OCI-M2 (cell line): ENCODE measurements around the gene PATJ.
"Not testable (repeated sequence)": the region's sequence is repeated elsewhere in the genome, so short reads cannot be mapped to it uniquely, and the experiment has no call there.

Experiments
- DNase-seq: peaks from one replicate; lab custom pipeline; 2025; ENCODE audit not compliant: unreplicated experiment; lab: John Stamatoyannopoulos, UW

Gene PATJ

DNA sequence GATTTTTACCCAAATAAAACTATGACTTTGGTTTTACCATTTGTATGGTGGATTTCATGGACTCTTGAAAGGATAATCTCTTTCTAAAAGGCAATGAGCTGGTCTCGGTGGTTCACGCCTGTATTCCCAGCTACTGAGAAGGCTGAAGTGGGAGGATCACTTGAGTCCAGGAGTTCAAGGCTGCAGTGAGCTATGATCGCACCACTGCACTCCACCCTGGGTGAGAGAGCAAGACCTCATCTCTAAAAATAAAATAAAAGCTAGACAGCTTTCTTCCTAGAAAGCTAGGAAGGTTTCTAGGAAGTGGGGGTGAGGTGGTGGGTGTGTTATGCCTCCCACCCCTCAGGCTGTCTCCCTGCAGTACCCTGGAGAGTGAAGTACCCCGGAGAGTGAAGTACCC lies 398.4 kb downstream of the PATJ start:
- no peak for DNase-seq

DNA sequence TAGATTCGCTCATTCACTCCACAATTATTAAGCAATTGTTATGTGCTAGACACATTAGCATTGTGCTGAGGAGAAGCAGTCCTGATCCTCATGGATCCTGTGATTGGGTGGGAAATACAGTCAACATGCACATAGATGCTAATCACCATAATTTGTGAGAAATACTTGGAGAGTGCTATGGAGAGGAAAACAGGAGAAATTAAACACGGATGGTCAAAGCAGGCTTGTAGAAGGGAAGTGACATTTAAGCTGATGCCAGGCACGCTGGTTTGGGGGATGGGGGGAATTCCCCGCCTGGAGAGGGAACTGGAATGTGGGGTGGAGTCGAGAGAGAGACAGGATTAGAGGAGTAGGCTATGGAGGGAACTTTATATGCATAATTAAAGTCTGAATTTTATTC lies 400.2 kb downstream of the PATJ start:
- DNase-seq = no peak

DNA sequence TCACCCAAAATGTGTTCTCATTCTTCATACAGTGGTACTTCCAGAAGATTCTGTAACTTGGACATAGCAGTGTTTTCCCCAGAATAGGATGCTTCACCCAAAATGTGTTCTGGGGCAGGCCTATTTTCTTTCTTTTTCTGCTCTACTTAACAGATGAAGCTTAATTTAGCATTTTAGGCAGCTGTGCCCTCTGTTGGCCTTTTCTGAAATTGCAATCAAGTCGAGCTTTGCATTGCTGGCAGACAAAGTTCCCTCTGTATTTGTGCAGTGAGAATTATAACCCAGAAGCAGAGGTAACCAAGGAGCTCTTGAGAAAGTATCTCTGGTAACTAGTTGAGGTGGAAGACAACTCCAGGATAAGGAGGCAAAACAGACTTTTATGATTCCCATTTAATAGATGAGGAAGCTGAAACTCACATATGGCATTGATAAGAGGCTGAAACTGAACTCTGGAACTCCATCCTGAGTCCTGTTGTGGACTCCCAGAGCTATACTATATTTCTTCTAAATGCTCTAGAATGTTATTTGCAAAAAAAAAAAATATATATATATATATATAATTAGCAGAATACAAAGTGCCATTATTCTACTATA lies 402.1 kb downstream of the PATJ start:
- DNase-seq = no peak

DNA sequence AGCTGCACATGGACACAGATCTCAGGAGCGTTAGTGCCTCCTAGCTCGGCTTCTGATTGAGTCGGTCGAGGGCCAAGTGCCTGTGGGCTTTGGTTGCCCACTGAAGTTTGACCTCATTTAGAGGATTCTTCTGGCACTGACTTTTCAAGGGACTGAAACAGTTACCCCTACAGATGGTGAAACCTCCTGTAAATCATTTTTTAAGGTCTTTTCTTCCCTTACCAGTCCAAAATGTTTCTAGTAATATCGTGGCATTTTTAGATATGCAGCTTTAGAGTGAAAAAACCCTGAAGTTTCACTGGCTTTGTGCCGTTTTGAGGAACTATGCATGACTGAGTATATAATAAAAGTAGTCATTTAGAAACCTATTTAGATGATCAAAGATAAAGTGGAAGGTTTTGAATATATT lies 417.7 kb downstream of the PATJ start:
- DNase-seq = no peak

DNA sequence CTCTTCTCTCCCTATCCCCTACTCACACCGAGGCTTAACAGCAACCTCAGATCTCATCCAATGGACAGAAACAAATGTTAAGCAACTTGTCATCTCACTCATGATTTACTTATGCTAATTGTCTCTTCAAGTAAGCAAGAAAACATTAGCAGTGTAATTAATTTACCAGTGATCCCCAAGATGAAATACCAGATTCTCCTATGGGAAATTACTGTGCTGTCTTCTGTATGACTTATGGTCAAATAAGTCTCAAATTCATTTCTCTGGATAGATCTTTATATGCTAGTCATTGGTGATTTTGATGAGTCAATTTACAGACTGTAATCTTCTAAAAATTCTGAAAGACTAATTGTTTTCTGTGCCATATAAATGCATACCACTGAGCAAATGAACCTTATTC lies 419.4 kb downstream of the PATJ start:
- DNase-seq = no peak

DNA sequence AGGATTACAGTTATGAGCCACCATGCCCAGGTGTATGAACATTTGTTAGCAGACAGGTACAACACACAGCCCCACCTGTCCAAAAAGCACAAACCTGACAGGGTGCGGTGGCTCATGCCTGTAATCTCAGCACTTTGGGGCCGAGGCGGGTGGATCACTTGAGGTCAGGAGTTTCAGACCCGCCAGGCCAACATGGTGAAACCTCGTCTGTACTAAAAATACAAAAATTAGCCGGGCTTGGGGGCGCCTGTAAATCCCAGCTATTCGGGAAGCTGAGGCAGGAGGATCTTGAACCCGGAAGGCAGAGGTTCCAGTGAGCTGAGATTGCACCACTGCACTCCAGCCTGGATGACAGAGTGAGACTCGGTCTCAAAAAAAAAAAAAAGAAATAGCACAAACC lies 428.1 kb downstream of the PATJ start:
- DNase-seq = not testable (repeated sequence)

DNA sequence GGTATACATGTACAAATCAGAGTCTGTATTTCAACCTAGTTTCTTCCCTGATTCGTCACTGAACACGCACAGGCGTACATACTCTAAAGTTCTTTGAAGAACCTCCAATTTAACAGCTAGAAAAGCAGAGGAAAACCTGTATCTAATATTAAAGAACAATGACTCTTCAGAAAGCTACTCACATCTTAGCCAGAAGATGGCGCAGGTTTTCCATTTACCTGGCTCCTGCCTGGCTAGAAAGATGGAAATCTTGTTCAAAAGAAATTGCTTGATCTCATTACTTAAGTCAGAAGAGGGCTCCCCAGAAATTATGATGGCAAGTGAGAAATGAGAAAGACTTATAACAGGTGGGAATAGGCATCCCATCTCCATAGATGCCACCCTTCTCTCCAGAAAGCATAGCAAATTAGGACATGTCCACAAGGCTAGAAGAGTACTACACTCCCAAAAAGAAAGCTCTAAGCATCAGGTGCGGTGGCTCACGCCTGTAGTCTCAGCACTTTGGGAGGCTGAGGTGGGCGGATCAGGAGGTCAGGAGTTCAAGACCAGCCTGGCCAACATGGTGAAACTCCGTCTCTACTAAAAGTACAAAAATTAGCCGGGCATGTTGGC lies 433.4 kb downstream of the PATJ start:
- no peak for DNase-seq

DNA sequence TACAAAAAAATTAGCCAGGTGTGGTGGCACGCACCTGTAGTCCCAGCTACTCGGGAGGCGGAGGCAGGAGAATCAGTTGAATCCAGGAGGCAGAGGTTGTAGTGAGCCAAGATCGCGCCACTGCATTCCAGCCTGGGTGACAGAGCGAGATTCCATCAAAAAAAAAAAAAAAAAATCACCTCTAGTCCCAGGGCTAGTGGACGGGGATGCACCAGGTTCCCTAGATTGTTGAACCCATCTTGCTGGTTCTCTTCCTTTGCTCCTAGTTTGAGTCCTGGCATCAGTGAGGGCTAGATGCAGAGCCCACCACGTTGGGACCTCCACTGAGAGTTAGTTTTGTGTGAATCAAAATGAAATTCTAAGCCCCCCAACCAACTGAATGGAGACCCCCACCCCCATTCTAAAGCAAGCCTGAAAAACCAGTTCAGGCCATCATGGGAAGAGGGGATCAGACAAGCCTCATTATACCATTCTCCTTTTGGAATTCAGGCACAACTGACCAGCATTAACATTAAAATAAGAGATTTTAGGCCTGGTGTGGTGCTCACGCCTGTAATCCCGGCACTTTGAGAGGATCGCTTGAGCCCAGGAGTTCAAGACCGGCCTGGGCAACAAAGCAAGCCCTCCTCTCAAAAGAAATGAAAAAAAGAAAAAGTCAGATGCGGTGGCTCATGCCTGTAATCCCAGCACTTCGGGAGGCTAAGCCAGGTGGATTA lies 434.5 kb downstream of the PATJ start:
- no peak for DNase-seq

DNA sequence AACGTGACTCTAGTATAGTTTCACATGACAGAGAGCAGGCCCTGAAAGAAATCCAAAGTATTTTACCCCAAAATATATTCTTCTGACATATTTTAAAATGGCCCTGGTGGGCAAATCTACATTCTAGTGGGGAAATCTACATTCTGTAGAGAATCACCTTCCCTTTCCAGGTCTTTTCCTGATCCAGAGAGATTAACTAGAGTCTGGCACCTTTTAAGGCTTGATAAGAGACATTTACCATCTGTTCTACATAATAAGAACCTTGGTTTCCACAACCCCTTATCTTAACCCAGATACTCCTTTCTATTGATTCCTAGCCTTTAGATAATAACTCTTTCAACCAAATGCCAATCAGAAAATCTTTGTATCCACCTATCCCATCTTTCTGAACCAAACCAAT lies 435.3 kb downstream of the PATJ start:
- no peak for DNase-seq

DNA sequence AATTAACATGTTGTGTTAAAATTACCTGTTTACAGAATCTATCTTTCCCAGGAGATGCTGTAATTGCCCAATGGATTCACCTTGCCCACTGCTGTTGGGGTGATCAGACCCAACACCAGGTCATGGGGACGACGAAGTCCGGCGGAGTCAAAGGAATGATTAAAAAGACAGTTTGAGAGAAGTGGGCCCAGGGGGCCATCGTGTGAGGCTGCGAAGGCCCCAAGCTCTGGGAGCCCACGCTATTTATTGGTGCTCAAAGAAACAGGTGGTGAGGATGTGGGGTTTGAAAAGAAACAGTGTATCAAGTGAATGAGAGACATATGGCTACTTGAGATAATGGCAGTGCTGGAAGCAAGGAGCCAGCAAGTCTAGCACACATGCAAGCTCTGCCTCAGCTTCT lies 436.1 kb downstream of the PATJ start:
- DNase-seq = no peak

DNA sequence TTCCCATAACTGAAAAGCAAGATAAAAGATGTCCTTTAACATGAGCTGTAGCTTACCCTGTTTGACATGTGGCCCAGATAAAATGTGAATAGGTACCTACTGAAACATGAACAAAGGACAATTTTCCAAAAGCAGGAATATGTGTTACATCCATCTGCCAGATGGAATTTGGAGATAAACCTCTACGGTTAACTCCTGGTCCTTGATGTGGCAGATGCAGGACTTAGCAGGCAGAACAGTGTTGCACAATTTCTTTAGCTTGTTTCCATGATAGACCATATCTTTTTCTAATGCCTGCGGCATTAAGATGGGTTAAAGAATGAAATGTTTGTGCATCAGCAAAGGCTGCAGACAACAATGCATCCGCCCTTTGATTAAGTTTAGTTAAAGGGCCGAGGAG lies 437.8 kb downstream of the PATJ start:
- not testable (repeated sequence) for DNase-seq

DNA sequence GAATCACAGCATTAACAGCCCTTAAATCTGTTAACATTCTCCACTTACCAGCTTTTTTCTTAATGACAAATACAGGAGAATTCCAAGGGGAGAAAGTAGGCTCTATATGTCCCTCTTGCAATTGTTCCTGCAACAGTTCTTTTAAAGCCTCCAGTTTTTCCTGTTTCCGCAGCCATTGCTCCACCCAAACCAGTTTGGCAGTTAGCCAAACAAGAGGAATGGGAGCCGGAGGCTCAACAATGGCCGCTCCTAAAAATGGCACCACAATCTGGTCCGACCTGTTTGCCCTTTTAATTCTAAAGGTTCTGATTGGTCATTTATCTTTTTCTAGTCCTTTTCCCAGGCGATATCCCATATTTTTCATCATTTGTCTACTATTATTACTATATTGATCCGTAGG lies 438.4 kb downstream of the PATJ start:
- DNase-seq = no peak

DNA sequence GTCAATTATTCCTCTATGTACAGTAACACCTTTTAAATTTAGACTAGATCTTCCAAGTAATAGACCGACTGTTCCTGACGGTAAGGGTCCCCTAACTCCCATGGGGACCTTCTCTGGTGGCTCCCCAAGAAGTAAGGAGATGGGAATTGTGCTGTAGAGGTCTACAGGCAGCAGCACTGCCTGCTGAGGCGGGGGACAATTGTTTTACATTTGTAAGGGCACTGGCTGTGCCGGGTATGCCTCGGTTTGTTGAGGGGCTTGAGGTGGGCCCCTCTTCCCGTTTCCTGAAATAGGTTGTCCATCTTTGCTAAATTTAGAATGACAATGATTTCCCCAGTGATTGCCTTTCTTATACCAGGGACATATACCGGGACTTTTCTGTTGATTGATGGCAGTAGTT lies 439.3 kb downstream of the PATJ start:
- no peak for DNase-seq

DNA sequence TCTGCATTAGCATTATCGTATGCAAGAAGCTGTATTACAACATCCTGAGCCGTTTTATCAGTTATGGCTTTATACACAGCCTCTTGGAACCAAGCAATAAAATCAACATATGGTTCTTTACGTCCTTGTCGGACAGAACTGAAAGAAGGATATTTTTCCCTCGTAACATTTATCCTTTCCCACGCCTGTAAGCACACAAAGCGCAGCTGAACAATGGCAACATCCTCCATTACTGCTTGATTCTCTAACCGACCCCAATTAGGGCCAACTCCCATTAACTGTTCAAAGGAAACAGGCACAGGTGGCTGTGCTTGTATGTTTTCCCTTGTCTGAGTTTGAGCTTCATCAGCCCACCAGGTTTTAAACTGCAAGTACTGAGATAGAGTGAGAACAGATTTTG lies 439.9 kb downstream of the PATJ start:
- not testable (repeated sequence) for DNase-seq

DNA sequence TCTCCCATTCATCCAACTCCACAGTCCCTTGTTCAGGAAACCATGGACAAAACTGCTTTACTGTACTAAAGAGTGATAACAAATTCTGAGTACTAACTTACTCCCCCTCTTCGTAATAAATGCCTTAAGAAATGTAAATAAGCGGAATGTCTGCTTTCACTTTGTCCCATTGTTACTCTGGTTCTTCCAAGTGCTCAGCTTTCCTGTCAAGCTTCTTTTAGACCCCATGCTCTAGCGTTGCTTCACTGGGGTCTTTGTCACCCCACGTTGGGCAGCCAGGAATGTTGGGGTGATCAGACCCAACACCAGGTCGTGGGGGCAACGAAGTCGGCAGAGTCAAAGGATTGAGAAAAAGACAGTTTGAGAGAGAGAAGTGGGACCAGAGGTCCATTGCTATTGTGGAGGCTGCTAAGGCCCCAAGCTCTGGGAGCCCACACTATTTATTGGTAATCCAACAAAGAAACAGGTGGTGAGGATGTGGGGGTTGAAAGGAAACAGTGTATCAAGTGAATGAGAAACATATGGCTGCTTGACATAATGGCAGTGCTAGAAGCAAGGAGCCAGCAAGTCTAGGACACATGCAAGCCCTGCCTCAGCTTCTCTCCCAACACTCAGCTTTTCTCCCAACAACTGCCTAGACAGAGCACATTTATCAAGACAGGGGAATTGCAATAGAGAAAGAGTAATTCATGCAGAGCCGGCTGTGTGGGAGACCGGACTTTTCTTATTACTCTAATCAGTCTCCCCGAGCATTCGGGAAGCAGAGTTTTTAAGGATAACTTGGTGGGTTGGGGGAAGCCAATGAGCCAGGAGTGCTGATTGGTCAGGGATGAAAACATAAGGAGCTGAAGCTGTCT lies 441.1 kb downstream of the PATJ start:
- not testable (repeated sequence) for DNase-seq

DNA sequence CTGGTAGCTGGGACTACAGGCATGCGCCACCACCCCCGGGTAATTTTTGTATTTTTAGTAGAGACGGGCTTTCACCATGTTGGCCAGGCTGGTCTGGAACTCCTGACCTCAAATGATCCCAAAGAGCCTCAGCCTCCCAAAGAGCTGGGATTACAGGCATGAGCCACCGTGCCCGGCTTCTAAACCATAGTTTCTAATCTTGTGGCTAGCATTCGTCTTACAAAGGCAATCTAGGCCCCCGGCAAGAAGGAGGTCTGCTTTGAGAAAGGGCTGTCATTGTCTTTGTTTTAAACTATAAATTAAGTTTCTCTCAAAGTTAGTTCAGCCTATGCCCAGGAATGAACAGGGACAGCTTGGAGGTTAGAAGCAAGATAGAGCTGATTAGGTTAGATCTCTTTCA lies 442.1 kb downstream of the PATJ start:
- no peak for DNase-seq

DNA sequence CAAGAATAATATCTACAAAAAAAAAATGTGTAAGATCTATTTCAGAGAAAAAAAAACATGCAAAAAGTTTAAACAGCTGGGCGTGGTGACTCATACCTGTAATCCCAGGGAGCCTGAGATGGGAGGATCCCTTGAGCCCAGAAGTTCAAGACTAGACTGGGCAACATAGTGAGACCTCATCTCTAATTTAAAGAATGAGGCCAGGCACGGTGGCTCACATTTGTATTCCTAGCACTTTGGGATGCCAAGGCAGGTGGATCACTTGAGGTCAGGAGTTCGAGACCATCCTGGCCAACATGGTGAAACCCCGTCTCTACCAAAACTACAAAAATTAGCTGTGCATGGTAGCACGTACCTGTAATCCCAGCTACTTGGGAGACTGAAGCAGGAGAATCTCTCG lies 443.0 kb downstream of the PATJ start:
- not testable (repeated sequence) for DNase-seq

DNA sequence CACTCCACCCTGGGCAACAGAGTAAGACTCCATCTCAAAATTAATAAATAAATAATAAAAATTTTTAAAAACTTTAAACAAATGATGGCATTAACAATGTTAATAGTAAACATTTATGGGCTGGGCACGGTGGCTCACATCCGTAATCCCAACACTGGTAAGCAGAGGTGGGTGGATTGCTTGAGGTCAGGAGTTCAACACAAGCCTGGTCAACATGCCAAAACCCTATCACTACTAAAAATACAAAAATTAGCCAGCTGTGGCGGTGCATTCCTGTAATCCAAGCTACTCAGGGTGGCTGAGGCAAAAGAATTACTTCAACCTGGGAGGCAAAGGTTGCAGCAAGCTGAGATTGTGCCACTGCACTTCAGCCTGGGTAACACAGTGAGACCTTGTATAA lies 443.4 kb downstream of the PATJ start:
- no peak for DNase-seq

DNA sequence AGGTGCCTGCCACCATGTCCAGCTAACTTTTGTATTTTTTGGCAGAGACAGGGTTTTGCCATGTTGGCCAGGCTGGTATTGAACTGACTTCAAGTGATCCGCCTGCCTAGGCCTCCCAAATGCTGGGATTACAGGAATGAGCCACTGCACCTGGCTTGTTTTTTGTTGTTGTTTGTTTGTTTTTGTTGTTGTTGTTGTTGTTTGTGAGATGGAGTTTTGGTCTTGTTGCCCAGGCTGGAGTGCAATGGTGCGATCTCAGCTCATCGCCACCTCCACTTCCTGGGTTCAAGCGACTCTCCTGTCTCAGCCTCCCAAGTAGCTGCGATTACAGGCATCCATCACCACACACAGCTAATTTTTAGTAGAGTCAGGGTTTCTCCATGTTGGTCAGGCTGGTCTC lies 445.3 kb downstream of the PATJ start:
- no peak for DNase-seq

DNA sequence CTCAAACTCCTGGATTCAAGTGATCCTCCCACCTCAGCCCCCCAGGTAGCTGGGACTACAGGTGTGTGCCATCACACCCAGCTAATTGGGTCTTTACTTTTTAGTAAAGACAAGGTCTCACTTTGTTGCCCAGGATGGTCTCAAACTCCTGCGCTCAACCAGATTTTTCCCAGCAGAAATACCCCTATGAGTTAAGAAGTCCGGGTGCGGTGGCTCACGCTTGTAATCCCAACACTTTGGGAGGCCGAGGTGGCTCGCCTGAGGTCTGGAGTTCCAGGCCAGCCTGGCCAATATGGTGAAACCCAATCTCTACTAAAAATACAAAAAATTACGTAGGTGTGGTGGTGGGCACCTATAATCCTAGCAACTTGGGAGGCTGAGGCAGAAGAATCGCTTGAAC lies 445.8 kb downstream of the PATJ start:
- DNase-seq = no peak

DNA sequence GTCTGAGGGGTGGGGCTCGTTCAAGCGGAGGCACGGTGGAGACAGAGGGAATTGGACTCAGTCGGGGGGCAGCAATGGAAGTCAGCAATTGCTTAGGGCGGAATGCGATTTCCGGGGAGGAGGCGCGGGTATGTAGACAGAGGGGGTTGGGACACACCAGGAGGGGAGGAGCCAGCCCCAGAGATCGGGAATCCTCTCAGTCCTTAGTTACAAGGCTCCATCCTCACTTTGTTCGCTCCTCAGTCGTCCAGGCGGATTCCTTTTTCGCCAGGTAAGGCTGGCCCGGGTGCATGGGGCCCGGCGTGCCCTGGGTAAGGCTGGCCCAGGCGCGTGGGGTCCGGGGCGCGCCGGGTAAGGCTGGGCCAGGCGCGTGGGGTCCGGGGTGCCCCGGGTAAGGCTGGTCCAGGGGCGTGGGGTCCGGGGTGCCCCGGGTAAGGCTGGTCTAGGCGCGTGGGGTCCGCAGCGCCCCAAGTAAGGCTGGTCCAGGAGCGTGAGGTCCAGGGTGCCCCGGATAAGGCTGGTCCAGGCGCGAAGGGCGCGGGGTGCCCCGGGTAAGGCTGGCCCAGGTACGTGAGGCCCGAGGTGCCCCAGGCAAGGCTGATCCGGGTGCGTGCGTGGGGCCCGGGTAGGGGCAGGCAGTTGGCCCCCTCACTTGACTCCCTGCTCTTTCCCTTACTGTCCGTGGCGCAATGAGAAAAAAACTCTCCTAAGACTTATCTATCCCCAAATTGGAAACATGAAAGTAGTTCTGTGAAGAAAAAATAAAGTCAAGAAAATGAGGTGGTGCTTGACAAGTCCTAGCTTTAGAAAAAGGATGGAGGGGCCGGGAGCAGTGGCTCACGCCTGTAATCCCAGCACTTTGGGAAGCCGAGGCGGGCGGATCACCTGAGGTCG lies 452.6 kb downstream of the PATJ start, which contains the start of gene L1TD1:
Gene L1TD1 (plus strand): TSS at position 199 of the 894 bp plus-strand sequence. CDS start 11,780 bp downstream, outside the sequence.
- DNase-seq = no peak
